NCI-H1694 (cell line): ENCODE data around the gene TOLLIP.
"Not testable (repeated sequence)": the region's sequence is repeated elsewhere in the genome, so short reads cannot be mapped to it uniquely, and the experiment has no call there.

Source experiments
- DNase-seq: peaks from one replicate; lab custom pipeline; 2025; lab: John Stamatoyannopoulos, UW

Gene TOLLIP

DNA sequence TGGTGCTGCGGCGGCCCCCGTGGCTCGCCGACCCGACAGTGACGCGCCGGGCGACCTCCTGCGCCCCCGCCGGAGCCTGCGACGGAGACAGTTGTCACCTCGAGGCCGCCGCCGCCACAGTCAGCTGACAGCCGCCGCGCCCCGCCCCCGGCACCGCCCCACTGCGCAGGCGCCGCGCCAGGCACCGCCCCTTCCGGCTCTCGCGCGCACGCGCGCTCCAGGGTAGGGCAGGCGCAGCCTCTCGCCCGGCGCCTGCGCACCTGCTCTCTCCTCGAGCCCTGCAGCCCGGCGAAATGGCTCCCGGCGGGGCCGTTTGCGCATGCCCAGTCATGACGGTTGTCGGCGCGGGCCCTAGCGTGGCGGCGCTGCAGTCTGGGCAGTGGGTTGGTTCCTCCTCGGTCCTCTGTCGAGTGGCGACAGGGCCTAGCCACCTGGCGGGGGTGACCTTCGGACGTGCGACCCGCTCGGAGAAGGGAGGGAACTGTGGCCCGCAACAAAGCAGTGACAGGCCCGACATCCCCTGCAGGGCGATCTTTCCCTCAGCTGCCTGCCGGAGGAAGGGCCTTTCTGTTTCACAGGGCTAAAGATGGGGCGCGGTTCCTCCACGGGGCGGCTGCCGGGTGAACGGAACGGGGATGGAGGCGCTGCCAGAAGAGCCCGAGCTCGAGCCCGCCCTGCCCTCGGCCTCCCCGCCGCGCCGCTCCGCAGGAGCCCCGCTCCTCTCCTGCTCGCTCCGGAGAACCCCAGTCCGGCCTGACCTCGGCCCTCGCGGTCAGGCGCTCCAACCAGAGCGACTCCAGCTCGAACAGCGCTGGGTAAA is at the start of gene TOLLIP:
TOLLIP (minus strand) TSS at position 135 of the 820 bp plus-strand sequence; CDS start at position 1, 134 bp downstream.
- peak; percentile 45 for DNase-seq

DNA sequence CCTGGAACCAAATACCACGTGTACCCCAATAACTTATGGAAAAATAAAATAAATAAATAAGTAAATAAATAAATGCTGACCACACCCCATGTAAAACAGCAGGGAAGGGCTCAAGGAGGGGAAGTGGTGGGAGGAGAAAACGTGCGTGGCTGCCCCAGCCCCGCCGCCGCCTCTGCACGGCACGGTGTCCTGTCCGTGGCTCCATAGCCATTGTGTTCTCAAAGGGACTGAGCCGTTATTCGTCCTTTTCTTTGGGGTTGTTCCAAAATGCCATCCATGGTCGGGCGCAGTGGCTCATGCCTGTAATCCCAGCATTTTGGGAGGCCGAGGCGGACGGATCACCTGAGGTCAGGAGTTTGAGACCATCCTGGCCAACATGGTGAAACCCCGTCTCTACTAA is 49.5 kb upstream of the TOLLIP start:
- not testable (repeated sequence) for DNase-seq

DNA sequence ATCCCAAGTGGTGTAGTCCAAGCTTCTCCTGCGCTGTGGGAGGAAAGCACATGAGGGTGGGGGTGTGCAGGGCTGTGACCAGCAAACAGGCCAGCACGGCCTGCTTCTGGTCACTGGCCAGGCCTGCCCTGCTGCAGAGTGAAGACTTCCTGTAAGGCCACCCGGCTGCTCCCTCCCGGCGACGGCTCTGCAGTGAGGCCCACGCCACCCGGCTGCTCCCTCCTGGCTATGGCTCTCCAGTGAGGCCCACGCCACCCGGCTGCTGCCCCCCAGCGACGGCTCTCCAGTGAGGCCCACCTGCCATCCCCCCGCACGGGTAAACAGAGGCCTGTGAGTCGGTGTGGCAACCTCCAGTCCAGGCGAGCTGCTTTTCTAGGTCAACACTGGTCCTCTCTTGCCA is 48.9 kb upstream of the TOLLIP start:
- no peak for DNase-seq

DNA sequence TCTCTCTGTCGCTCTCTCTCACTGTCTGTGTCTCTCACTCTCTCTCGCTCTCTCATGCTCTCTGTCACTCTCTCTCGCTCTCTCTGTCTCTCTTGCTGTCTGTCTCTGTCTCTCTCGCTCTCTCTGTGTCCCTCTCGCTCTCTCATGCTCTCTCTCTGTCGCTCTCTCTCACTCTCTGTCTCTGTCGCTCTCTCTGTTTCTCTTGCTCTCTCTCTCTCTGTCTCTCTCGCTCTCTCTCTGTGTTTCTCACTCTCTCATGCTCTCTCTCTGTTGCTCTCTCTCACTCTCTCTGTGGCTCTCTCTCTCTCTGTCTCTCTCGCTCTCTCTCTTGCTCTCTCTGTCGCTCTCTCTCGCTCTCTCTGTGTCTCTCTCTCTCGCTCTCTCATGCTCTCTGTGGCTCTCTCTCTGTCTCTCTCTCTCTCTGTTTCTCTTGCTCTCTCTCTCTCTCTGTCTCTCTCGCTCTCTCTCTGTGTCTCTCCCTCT is 47.1 kb upstream of the TOLLIP start:
- no peak for DNase-seq

DNA sequence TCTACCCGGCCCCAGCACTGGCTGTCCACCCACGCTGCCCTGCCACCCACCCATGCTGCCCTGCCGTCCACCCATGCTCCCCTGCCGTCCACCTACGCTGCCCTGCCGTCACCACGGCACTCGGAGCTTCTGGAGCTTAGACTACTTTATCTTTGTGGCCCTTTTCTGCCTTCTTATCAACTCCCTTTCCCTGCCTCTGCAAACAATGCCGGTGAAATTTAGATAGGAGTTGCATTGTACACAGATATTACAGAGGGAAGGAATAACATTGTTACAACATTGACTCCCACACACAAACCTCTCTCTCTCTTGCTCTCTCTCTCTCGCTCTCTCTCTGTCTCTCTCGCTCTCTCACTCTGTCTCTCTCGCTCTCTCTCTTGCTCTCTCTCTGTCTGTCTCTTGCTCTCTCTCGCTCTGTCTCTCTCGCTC is 46.6 kb upstream of the TOLLIP start:
- DNase-seq: no peak

DNA sequence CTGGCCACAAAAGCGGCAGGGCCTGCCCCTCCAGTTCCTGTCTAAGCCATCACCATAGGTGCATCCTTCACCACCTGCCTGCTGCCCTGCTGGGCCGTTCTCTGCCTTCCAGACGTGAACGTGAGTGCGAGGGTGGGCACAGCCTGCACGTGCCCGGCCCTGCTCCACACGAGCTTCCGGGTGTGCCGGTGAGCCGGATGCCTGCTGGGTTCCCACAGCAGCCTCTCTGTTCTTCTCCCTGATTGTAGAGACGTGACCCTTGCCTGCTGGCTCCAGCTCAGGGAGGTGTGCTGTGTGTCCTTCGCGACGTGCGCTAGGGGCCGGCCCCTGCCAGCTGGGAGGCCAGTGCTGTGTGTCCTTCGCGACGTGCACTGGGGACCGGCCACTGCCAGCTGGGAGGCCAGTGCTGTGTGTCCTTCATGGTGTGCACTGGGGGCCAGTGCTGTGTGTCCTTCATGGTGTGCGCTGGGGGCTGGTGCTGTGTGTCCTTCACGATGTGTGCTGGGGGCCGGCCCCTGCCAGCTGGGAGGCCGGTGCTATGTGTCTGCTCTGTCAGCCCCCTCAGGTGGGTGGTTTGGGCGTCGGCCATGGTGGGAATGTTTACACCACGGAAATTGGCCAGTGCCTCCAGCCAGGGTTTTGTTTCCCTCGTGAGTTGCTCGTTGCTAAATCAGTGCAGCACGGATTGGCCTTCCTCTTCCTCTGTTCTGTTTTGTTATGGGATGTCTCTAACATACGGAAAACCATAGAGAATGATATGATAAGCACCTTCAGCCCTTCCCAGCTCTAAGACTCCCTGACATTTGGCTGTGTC is 44.9 kb upstream of the TOLLIP start:
- no peak for DNase-seq

DNA sequence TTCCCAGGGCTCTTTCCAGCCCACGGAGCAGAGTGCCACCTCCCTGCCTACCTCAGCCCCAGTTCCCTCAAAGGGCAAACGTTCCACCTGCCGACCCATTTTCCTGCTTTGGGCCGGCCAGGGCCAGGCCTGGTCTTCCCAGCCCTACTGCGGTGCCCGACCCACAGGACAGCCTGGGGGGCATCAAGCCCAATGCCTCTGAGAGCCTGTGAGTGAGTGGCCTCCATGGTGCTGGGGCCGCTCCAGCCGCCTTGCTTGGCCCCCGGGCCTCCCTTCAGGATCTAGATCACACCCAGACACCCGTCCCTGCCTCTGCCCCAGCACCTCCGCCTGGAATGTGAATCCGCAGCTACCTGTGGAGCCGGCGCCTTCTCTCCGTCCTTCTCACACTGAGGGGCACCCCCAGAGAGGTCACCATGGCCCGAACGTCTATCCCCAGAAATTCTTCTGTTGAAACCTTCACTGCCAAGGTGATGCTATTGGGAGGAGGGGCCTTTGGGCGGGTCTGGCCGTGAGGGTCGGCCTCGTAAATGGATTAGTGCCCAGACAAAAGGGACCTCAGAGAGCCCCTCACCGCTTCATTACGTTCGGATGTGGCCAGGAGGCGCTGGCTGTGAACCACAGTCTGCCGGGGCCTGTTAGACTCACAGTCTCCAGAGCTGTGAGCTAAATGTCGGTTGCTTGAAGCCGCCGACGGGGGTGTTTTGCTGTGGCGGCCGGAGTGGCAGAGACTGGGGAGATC is 44.1 kb upstream of the TOLLIP start:
- DNase-seq: no peak

DNA sequence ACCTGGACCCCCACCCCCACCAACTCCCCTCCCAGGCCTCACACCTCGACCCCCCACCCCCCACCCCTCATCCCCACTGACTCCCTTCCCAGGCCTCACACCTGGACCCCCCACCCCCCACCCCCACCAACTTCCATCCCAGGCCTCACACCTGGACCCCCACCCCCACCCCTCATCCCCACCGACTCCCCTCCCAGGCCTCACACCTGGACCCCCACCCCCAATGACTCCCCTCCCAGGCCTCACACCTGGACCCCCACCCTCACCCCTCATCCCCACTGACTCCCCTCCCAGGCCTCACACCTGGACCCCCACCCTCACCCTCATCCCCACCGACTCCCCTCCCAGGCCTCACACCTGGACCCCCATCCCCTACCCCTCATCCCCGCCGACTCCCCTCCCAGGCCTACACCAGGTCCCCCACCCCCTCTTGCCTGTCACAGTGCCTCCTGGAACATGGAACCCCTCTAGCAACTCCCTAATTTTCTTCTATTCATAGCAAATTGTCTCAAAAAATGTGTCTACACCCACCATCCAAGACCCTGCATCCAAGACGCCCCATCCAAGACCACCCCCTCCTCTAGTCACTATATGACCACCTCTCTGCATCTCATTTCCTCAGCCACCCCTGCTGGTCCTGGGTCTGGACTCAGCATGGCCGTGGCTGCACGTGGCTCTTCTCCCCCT is 43.4 kb upstream of the TOLLIP start:
- no peak for DNase-seq

DNA sequence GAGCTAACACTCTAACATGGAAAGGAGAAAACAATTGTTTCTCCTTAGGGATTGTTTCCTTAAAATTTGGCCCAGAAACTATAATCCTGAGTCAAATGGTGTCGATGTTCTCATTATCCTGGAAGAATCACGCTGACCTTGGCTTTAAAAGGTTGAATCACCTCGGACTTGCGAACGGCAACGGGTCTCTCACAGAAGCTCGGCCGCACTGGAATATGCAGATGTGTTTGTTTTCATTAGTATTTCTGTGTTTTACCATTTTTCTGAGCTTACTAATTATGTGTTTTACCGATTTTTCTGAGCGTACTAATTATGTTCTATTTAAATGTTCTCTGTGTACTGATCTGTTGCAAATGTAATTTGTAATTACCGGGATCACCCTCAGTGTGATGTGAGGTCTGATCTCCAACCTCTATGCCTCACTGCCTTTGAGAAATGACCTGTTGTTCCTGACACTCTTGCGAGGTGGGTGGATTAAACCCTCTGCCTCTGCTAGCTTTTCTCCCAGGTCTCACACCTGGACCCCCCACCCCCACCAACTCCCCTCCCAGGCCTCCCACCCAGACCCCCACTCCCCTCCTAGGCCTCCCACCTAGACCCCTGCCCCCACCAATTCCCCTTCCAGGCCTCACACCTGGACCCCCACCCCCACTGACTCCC is 42.0 kb upstream of the TOLLIP start:
- DNase-seq: no peak

DNA sequence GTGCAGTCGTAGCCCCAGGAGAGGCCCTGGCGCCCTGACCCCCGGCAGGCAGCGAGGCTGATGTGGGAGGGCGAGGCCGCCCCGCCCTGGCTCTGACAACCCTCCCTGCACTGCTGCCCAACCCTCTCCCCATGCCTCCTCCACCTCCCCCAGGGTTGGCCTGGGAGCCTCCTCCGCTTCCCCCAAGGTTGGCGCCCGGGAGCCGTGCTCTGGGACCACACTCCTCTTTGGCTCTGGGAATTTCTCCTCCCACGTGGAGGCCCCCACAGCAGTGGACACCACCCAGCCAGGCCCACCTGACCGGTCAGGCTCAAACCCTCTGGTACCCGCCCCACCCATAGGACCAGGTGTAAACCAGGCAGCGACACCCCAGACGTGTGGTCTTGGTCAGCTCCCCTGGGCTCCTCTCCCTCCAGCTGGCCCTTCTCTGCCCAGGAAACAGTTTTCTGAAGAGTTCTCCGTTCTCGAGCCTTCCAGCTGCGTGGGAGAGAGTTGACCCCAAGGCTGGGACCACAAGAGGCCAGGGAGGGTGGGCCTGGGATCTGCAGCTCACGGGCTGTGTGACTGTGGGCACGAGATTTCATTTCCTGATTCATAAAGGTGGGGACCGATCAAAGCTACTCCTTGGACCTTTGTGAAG is 40.8 kb upstream of the TOLLIP start:
- no peak for DNase-seq

DNA sequence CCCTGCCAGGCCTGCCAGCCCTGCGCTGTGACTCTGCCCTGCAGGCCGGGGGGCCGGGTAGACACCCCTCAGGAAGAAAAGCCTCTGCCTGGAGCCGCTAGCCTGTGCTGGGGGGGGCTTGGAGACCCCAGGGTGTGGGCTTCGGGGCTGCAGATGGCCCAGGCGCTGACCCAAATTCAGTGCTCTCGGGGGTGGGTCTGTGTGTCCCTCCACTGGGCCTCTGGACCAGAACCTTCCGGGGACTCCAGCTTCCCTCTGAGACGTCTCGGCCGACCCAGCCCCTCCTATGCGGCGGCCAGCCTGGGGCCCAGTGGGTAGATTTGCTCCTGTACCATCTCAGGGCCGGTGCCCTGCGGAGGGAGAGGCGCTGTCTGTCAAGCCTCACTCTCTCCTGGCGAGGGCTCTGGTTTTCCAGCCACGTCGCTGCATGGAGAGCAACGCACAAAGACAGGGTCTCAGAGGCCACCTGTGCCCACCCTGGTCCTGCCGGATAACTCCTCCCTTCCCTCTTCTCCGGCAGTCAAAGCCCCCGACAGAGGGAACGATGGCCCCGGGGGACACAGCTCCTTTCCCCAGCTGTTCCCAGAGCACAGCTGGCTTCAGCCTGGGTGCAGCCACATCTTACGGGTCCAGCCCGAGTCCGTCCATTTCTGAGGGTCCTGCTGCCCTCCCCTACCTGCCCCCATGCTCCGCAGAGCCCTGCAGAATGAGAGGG is 40.1 kb upstream of the TOLLIP start:
- DNase-seq: no peak

DNA sequence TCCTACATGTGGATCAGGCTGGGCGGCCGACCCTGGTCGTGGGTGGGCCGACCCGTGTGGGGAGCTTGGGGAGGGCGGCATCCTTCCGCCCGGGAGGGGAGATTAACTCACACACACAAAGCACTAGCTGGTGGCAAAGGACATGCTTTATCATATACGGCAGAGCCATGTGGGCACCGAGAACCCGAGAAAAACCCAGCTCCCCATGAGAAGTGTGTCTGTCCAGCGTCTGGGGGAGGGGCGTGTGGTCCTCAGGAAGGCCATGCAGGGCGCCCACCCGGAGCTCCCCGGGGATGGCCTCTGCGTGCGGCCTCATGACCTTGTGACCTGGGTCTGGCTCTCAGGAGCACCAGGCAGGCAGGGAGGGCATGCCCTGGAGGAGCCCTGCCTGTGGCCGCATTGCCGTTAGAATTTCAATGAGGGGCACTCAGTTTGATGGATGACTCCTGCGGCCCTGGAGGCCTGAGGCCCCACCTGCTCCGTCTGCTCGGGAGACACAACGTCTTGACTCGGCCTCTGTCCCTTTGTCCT is 39.4 kb upstream of the TOLLIP start:
- DNase-seq: no peak

DNA sequence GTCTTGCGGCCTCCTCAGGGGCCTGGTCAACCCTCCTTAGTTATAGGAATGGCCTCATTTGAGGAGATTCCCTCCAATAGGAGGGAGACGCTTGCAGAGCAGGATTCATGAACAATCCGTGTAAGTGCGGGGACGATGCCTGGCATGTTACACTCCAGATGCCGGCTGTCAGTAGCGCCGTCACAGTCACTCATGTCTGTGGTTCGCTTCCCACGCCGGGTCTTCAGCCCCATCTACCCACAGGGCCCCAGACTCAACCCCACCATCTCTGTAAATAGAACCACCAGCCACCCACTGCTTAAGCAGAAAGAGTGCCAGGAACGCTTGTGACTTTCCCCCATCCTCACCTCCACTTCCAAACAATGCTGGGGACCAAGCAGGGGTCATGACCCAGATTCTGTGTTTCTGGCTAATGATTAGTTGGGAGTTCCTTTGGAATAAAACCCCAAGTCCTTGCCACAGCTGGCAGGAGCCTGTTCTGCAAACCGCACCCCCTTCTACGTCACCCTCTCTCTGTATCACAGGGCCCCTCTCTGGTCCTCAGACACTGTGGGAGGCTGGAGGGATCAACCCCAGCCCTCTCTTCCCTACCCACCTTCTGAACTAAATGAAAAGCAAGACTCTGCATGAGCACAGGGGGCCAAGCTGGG is 38.8 kb upstream of the TOLLIP start:
- DNase-seq: no peak

DNA sequence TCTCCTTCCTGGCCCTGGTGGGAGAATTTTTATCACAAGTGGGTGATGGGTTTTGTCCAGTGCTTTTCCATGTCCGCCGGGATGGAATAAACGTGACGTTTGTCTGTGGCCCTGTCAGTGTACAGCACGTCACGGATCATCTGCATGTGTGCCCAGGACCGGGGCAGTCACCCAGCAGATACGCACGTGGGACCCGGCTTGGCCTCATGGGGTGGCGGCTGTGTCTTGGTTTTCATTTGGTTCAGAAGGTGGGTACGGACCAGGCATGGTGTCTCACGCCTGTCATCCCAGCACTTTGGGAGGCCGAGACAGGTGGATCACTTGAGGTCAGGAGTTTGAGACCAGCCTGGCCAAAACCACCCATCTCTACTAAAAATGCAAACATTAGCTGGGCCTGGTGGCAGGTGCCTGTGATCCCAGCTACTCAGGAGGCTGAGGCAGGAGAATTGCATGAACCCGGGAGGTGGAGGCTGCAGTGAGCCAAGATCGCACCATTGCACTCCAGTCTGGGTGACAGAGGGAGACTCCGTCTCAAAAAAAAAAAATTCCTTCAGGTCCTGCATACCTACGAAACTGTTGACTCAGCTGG is 38.1 kb upstream of the TOLLIP start:
- DNase-seq: not testable (repeated sequence)

DNA sequence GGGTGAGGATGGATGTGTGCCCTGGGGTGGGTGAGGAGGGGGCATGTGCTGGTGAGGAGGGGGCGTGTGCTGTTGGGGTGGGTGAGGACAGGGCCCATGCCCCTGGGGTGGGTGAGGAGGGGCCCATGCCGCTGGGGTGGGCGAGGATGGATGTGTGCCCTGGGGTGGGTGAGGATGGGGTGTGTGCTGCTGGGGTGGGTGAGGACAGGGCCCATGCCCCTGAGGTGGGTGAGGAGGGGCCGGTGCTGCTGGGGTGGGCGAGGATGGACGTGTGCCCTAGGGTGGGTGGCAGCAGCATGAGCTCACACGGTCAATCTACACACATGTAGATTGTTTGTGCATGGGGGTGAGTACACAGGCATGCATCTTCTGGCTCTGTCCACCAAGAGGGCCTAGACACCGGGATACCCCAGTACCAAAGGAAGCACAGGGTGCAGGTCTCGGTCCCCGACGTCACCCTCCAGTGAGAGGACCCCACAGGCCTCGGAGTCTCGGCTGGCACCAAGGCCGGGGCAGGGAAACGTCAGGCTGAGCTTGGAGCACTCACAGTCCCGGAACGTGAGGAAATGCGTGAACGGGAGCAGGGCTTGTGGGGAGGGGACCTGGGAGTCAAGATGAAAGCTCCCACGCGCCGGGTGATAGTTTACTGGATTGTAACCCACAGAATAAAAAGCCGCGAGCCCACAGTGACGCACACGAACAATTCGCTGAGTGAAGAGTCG is 37.4 kb upstream of the TOLLIP start:
- DNase-seq: no peak

DNA sequence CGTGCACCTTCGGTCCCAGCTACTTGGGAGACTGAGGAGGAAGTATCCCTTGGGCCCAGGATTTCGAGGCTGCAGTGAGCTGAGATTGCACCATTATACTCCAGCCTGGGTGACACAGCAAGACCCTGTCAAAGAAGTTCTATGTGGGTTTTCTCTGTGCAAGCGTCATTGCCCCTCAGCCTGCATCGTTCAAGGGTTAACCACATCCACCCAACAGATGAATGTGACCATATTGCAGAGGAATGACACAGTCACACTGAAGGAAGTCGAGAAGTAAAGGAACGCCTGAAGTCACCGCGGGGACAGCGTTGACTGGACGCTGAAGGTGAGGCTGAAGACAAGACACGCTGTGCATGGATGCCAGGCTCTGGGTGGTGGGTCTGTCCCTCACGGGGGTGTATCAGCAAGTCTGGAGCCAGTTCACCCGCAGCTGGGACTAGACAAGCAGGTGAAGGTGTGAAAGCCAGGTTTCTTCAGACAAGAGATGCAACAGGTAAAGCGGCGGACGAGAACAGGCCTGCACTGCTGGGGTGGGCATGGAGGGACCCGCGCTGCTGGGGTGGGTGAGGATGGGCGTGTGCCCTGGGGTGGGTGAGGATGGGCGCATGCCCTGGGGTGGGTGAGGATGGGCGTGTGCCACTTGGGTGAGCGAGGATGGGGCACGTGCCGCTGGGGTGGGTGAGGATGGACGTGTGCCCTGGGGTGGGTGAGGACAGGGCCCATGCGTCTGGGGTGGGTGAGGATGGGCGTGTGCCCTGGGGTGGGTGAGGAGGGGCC is 36.5 kb upstream of the TOLLIP start:
- DNase-seq: no peak

DNA sequence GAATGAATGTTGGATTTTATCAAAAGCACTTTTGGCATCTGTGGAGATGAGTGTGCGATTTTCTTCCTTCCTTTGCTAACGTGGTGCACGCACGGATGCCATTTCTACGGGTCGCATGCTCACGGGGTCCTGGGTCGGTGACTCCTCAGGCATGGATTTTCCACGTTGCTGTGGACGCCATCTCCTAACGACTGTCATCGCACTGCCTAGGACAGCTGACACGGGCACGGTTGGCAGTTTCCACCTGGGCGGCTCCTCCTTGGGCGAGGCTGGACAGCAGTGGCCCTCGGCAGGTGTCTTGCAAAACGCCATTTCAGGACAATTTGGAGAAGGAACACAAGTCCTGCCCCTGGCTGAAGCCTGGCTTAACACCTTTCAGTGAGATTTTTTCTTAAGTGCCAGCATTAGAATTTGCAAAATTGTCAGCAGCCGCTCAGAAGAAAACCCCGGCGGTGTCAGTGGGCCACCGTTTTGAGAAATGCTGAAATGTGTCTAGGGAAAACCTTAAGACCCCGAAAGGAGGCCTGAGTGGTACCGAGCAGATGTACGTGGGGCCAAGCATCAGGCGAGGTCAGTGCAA is 34.7 kb upstream of the TOLLIP start:
- DNase-seq: no peak
